DND-41 (cell line): ENCODE results near the gene OR4Q3.

ENCODE experiments used
- EZH2 ChIP-seq: IDR thresholded peaks from 3 replicates; pipeline ENCODE4 v1.6.1; 2012; ENCODE audit warnings: borderline replicate concordance, low read depth, mild to moderate bottlenecking, moderate library complexity, low read length, inconsistent platforms; ENCODE audit not compliant: severe bottlenecking
- TF ChIP-seq, protein P1 (sequence below): IDR thresholded peaks from 2 replicates; pipeline ENCODE4 v1.5.1; 2012; ENCODE audit warnings: borderline replicate concordance, low read length, moderate library complexity, mild to moderate bottlenecking; ENCODE audit not compliant: poor library complexity, severe bottlenecking; ENCODE audit errors: extremely low read depth

DNA sequence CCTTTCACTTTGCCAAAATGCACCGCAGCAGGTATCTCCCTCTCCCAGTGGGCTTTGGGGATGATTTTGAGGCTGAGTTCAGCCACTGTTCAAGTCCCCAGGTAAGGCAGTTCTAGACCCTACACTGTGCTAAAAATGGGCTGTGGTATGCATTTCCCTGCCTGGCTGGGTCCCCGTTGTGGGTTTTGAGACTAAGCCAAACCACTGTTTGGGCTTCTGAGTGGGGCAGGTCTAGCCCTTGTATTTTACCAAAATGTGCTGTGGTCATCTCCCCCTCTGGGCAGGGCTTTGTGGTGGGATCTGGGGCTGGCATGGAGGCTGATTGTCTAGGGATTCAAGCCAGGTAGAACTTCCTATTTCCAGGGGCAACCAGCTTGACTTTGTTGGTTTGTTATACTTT lies 13.6 kb upstream of the OR4Q3 start:
- TF ChIP-seq, protein P1, sequence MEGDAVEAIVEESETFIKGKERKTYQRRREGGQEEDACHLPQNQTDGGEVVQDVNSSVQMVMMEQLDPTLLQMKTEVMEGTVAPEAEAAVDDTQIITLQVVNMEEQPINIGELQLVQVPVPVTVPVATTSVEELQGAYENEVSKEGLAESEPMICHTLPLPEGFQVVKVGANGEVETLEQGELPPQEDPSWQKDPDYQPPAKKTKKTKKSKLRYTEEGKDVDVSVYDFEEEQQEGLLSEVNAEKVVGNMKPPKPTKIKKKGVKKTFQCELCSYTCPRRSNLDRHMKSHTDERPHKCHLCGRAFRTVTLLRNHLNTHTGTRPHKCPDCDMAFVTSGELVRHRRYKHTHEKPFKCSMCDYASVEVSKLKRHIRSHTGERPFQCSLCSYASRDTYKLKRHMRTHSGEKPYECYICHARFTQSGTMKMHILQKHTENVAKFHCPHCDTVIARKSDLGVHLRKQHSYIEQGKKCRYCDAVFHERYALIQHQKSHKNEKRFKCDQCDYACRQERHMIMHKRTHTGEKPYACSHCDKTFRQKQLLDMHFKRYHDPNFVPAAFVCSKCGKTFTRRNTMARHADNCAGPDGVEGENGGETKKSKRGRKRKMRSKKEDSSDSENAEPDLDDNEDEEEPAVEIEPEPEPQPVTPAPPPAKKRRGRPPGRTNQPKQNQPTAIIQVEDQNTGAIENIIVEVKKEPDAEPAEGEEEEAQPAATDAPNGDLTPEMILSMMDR = no peak
- TF ChIP-seq EZH2 = no peak
